SK-N-SH (cell line): ENCODE measurements around the gene CD79A. TPM values are rescaled to one million over a fixed set of nuclear protein-coding genes. Genes with fewer than 3 reads are reported as not detected.

Experiments
- CTCF ChIA-PET: fragments of 300-600, 350-600 bp; formaldehyde crosslinking; extraction: SDS; loops from one replicate; lab custom pipeline; 2021; lab: Yijun Ruan, JAX
- POLR2A ChIA-PET: fragments of 350-600 bp; sonication (Branson Sonifier 250); formaldehyde crosslinking; extraction: SDS; loops from one replicate; lab custom pipeline; 2020; ENCODE audit warnings: antibody characterized with exemption, inconsistent platforms; lab: Yijun Ruan, JAX
- DNase-seq: peaks from one replicate; pipeline ENCODE4 v3.0.0; 2012
- H2AFZ ChIP-seq: fragments of 200-600 bp; sonication (generic); 2 replicates; pipeline ENCODE4 v1.8.1; 2016; ENCODE audit warnings: antibody characterized with exemption, mild to moderate bottlenecking, low read depth
- H3F3A ChIP-seq: fragments of 200-600 bp; sonication (generic); replicated peaks from 2 replicates; pipeline ENCODE3; 2016; ENCODE audit warnings: antibody characterized with exemption, mild to moderate bottlenecking; ENCODE audit not compliant: insufficient read depth
- H3K27ac ChIP-seq, 2 experiments: fragments of 200-500 bp in 1 of 2; fragments of 200-600 bp in 1 of 2; sonication (Bioruptor generic) in 1 of 2; sonication (generic), shearing (Covaris generic) in 1 of 2; 2 replicates each; pipeline versions ENCODE4 v1.5.1 to v1.6.1; 2014 to 2016; ENCODE audit warnings: low read depth in 2 of 2, inconsistent platforms in 1 of 2, low read length in 1 of 2, mild to moderate bottlenecking in 1 of 2, mixed read lengths in 1 of 2
- H3K27me3 ChIP-seq: fragments of 200-600 bp; sonication (generic), shearing (Covaris generic); 2 replicates; pipeline ENCODE4 v1.6.1; 2016; ENCODE audit warnings: mixed run types; ENCODE audit not compliant: insufficient read depth
- H3K36me3 ChIP-seq, 2 experiments: fragments of 200-500 bp in 1 of 2; fragments of 200-600 bp in 1 of 2; sonication (Bioruptor generic) in 1 of 2; sonication (generic) in 1 of 2; replicated peaks in 1 of 2; 2 replicates each; pipeline versions ENCODE3 to v1.5.1; 2014 to 2016; ENCODE audit warnings: low read length in 1 of 2, mild to moderate bottlenecking in 1 of 2; ENCODE audit not compliant: insufficient read depth in 2 of 2, control insufficient read depth in 1 of 2
- H3K4me1 ChIP-seq, 2 experiments: fragments of 200-500 bp in 1 of 2; fragments of 200-600 bp in 1 of 2; sonication (Bioruptor generic) in 1 of 2; sonication (generic), shearing (Covaris generic) in 1 of 2; 2 replicates each; pipeline versions ENCODE4 v1.5.1 to v1.6.1; 2014 to 2016; ENCODE audit warnings: low read depth in 1 of 2, low read length in 1 of 2, mixed run types in 1 of 2; ENCODE audit not compliant: insufficient read depth in 2 of 2, control insufficient read depth in 1 of 2
- H3K4me2 ChIP-seq: fragments of 200-600 bp; sonication (generic), shearing (Covaris generic); 2 replicates; pipeline ENCODE4 v1.6.1; 2017; ENCODE audit warnings: mixed run types
- H3K4me3 ChIP-seq, 2 experiments: fragments of 200-500 bp in 1 of 2; fragments of 200-600 bp in 1 of 2; sonication (Bioruptor generic) in 1 of 2; sonication (generic), shearing (Covaris generic) in 1 of 2; 2 replicates each; pipeline versions ENCODE4 v1.5.1 to v1.8.1; 2014 to 2016; ENCODE audit warnings: low read depth in 2 of 2, inconsistent platforms in 1 of 2, low read length in 1 of 2, mild to moderate bottlenecking in 1 of 2, mixed read lengths in 1 of 2, moderate library complexity in 1 of 2
- H3K79me2 ChIP-seq: fragments of 200-600 bp; sonication (generic); 2 replicates; pipeline ENCODE4 v1.8.1; 2017; ENCODE audit warnings: mild to moderate bottlenecking; ENCODE audit not compliant: insufficient read depth
- H3K9ac ChIP-seq: fragments of 200-600 bp; sonication (generic); 2 replicates; pipeline ENCODE4 v1.6.1; 2017; ENCODE audit warnings: mixed run types
- H3K9me2 ChIP-seq: fragments of 200-600 bp; sonication (generic); 2 replicates; pipeline ENCODE4 v1.6.1; 2017; ENCODE audit warnings: mixed run types
- H3K9me3 ChIP-seq: fragments of 200-600 bp; sonication (generic); 2 replicates; pipeline ENCODE4 v1.6.1; 2017; ENCODE audit warnings: mixed run types, mild to moderate bottlenecking, moderate library complexity
- H4K20me1 ChIP-seq: fragments of 200-600 bp; sonication (generic); 2 replicates; pipeline ENCODE4 v1.6.1; 2017; ENCODE audit warnings: mild to moderate bottlenecking, mixed run types; ENCODE audit not compliant: insufficient read depth
- CHD2 ChIP-seq: fragments of 150-350 bp; IDR thresholded peaks from 2 replicates; pipeline ENCODE4 v1.6.1; 2018; ENCODE audit warnings: low read length; ENCODE audit not compliant: partially characterized antibody
- ELF1 ChIP-seq: IDR thresholded peaks from 2 replicates; pipeline ENCODE4 v1.4.0; 2012
- EZH2phosphoT487 ChIP-seq: fragments of 200-600 bp; sonication (generic); IDR thresholded peaks from 2 replicates; pipeline ENCODE4 v1.6.1; 2017; ENCODE audit warnings: low read depth, mixed run types, mild to moderate bottlenecking, antibody characterized with exemption, moderate library complexity, borderline replicate concordance
- FOXJ3 ChIP-seq: sonication (generic); formaldehyde crosslinking; IDR thresholded peaks from 2 replicates; pipeline ENCODE4 v1.5.1; 2020; ENCODE audit warnings: mild to moderate bottlenecking, missing genetic modification reagents
- FOXM1 ChIP-seq: IDR thresholded peaks from 2 replicates; pipeline ENCODE4 v1.4.0; 2012; ENCODE audit warnings: low read depth, mild to moderate bottlenecking
- GATA2 ChIP-seq: sonication (generic); formaldehyde crosslinking; IDR thresholded peaks from 2 replicates; pipeline ENCODE4 v1.5.0; 2020; ENCODE audit warnings: mild to moderate bottlenecking, missing genetic modification reagents
- JUND ChIP-seq: IDR thresholded peaks from 2 replicates; pipeline ENCODE4 v1.4.0; 2012
- NFIC ChIP-seq: IDR thresholded peaks from 2 replicates; pipeline ENCODE4 v1.4.0; 2012; ENCODE audit warnings: borderline replicate concordance
- POLR2AphosphoS5 ChIP-seq: IDR thresholded peaks from 2 replicates; pipeline ENCODE4 v1.6.1; 2012; ENCODE audit warnings: low read depth, low read length
- TEAD4 ChIP-seq: IDR thresholded peaks from 2 replicates; pipeline ENCODE4 v1.4.0; 2012; ENCODE audit warnings: mild to moderate bottlenecking, borderline replicate concordance; ENCODE audit not compliant: insufficient read depth
- ZBTB33 ChIP-seq: IDR thresholded peaks from 2 replicates; pipeline ENCODE4 v1.4.0; 2012; ENCODE audit warnings: low read depth, borderline replicate concordance
- whole genome bisulfite sequencing: methylation state at CpG from one replicate; pipeline ENCODE4 v1.1.6; 2017; ENCODE audit warnings: low lambda C conversion rate; 5-methylcytosine and 5-hydroxymethylcytosine counted together
- polyA plus RNA-seq, 3 experiments: library from polyadenylated mRNA; depleted of rRNA; stranded (reverse); fragments of >200 nt; gene quantifications; 2 replicates each; pipeline ENCODE4 v1.2.3, GENCODE V29; 2012
- TF ChIP-seq, protein P1 (sequence below): IDR thresholded peaks from 2 replicates; pipeline ENCODE4 v1.4.0; 2012; ENCODE audit warnings: low read depth
- TF ChIP-seq, protein P2 (sequence below): fragments of 150-350 bp; IDR thresholded peaks from 2 replicates; pipeline ENCODE4 v1.6.1; 2017; ENCODE audit warnings: antibody characterized with exemption, low read length, low read depth, borderline replicate concordance
- TF ChIP-seq, protein P3 (sequence below): IDR thresholded peaks from 2 replicates; pipeline ENCODE4 v1.4.0; 2012; ENCODE audit warnings: low read depth, borderline replicate concordance

Gene CD79A
- polyA plus RNA-seq, 1 of the 3 experiments (the other 2 are of a cell fraction), result 0.20 TPM

DNA sequence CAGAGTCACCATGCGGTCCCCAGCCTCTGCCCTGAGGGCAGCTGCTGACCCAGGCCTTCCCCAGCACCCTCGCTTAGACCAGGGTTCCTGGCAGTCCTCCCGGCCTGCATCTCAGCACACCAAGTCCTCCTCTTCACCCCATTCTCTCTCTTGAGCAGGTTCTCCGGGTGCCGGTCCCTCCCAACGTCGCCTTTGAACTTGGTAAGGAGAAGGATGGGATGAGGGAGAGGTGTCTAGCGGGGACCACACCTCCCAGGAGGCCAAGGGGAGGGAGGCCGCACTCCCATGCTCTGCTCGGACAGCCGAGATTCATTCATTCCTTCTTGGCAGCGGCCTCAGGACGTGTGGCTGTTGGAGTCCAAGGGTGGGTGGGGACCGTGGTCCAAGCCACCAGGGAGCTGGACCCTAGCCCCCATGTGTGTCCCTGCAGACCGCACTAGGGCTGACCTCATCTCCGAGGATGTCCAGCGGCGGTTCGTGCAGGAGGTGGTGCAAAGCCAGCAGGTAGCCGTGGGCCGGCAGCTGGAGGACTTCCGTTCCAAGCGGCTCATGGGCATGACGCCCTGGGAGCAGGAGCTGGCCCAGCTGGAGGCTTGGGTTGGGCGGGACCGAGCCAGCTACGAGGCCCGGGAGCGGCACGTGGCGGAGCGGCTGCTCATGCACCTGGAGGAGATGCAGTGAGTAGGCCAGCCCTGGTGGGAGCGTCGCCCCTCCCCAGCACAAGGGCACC, 15.3 kb downstream of the CD79A start:
- H3K27ac ChIP-seq, result no peak overlapping the region
- no peak for DNase-seq
- H3K79me2 ChIP-seq, result peaks cover 9% of the 10 kb centered on the region; the same call in 1 of the 2 replicates
- no peak overlapping the region for H2AFZ ChIP-seq
- POLR2A ChIA-PET, result interaction anchor here (1.6 kb wide), 1 partner anchor 20 kb away, joined by 3 read pairs; no protein-coding TSS in a partner anchor
- no peak overlapping the region for H3K4me3 ChIP-seq
- H3K9me3 ChIP-seq, result no peaks in the 10 kb centered on the region
- H3K36me3 ChIP-seq, result peaks cover 17 to 34% of the 10 kb centered on the region in 2 experiments
- no peaks in the 10 kb centered on the region for H3F3A ChIP-seq
- no peak for TF ChIP-seq ZBTB33
- TF ChIP-seq, protein P1, sequence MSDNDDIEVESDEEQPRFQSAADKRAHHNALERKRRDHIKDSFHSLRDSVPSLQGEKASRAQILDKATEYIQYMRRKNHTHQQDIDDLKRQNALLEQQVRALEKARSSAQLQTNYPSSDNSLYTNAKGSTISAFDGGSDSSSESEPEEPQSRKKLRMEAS, result no peak
- TF ChIP-seq NFIC, result no peak
- no peak for TF ChIP-seq FOXJ3 (CRISPR knock-in tag)
- TF ChIP-seq POLR2AphosphoS5, result no peak
- peaks cover 0 to under 1% of the 10 kb centered on the region in 2 experiments; a peak in 1 of 4 replicates for H3K4me1 ChIP-seq
- H3K4me2 ChIP-seq, result no peak overlapping the region
- CTCF ChIA-PET, result interaction anchor here (0.5 to 1.2 kb wide), 2 partner anchors 10 to 42 kb away, joined by 3 to 5 read pairs; no protein-coding TSS in a partner anchor
- WGBS, result 95% methylated on average over 33 of the region's 34 CpGs
- peaks cover 17% of the 10 kb centered on the region for H4K20me1 ChIP-seq
- H3K27me3 ChIP-seq, result no peaks in the 10 kb centered on the region
- no peaks in the 10 kb centered on the region for H3K9me2 ChIP-seq
- H3K9ac ChIP-seq, result no peak overlapping the region

GRCh38 chr19:41893899-41894298, 16.8 kb downstream of the CD79A start:
- H3K36me3 ChIP-seq, result peaks cover 17 to 47% of the 10 kb centered on the region in 2 experiments
- TF ChIP-seq FOXJ3 (CRISPR knock-in tag), result no peak
- no peak for TF ChIP-seq CHD2
- no peak for TF ChIP-seq ELF1
- TF ChIP-seq, protein P2, sequence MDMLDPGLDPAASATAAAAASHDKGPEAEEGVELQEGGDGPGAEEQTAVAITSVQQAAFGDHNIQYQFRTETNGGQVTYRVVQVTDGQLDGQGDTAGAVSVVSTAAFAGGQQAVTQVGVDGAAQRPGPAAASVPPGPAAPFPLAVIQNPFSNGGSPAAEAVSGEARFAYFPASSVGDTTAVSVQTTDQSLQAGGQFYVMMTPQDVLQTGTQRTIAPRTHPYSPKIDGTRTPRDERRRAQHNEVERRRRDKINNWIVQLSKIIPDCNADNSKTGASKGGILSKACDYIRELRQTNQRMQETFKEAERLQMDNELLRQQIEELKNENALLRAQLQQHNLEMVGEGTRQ, result no peak
- TF ChIP-seq EZH2phosphoT487, result no peak
- TF ChIP-seq JUND, result no peak
- TF ChIP-seq FOXM1, result no peak
- no peak for TF ChIP-seq TEAD4
- TF ChIP-seq, protein P3, sequence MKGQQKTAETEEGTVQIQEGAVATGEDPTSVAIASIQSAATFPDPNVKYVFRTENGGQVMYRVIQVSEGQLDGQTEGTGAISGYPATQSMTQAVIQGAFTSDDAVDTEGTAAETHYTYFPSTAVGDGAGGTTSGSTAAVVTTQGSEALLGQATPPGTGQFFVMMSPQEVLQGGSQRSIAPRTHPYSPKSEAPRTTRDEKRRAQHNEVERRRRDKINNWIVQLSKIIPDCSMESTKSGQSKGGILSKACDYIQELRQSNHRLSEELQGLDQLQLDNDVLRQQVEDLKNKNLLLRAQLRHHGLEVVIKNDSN, result no peak
- TF ChIP-seq GATA2 (CRISPR knock-in tag), result no peak
- H4K20me1 ChIP-seq, result peaks cover 8% of the 10 kb centered on the region; the same call in 1 of the 2 replicates
- H3F3A ChIP-seq, result no peaks in the 10 kb centered on the region
- H3K4me3 ChIP-seq, result no peak overlapping the region
- H3K9me3 ChIP-seq, result no peaks in the 10 kb centered on the region
- ChIA-PET POLR2A (no interaction called here), CTCF (no interaction called here)
- H3K27me3 ChIP-seq, result no peaks in the 10 kb centered on the region
- H3K4me2 ChIP-seq, result no peak overlapping the region
- no peaks in the 10 kb centered on the region for H3K4me1 ChIP-seq
- 0 out of 2 replicates have a peak, but pooled peaks cover 3% of the 10 kb centered on the region for H3K79me2 ChIP-seq
- no peak overlapping the region for H3K9ac ChIP-seq
- 78% methylated on average over 6 of the region's 6 CpGs for WGBS
- H3K27ac ChIP-seq, result no peak overlapping the region
- DNase-seq, result no peak
- no peaks in the 10 kb centered on the region for H3K9me2 ChIP-seq
- no peak overlapping the region for H2AFZ ChIP-seq
